HFFc6 (cell line): Measurements from ENCODE around the gene AGXT. TPM values are rescaled to one million over a fixed set of nuclear protein-coding genes. Genes with fewer than 3 reads are reported as not detected.

Experiments
- DNase-seq: peaks from one replicate; pipeline ENCODE4 v3.0.0-alpha.2; 2018
- H3K27ac Mint-ChIP-seq: 2 replicates; pipeline ENCODE4 v1.8.0; 2020; ENCODE audit warnings: mild to moderate bottlenecking, mixed read lengths
- H3K27me3 Mint-ChIP-seq: 2 replicates; pipeline ENCODE4 v1.8.0; 2021; ENCODE audit warnings: mild to moderate bottlenecking, moderate library complexity, mixed read lengths; ENCODE audit not compliant: insufficient read depth
- H3K36me3 Mint-ChIP-seq: 2 replicates; pipeline ENCODE4 v1.8.0; 2021; ENCODE audit warnings: low read depth, mixed read lengths
- H3K4me1 Mint-ChIP-seq: 2 replicates; pipeline ENCODE4 v1.8.0; 2020; ENCODE audit warnings: low read depth, mixed read lengths
- H3K4me3 Mint-ChIP-seq: 2 replicates; pipeline ENCODE4 v1.8.0; 2020; ENCODE audit warnings: mild to moderate bottlenecking, moderate library complexity, mixed read lengths
- H3K9me3 Mint-ChIP-seq: 2 replicates; pipeline ENCODE4 v1.8.0; 2020; ENCODE audit warnings: mild to moderate bottlenecking, mixed read lengths
- CTCF ChIP-seq: fragments of 200-600 bp; sonication (generic); IDR thresholded peaks from 2 replicates; pipeline ENCODE4 v1.5.0; 2021; ENCODE audit warnings: antibody characterized with exemption, mild to moderate bottlenecking
- total RNA-seq, 6 experiments: library from RNA; stranded (reverse); fragmentation: NEBNext Ultra II Directional; extraction: Animal tissue kit (Norgen Biotek cat#: 25700); gene quantifications; 2 replicates in 1 of 6; 3 replicates in 5 of 6; pipeline ENCODE4 v1.2.3, GENCODE V29; 2021

The AGXT gene
- total RNA-seq, 6 experiments from 2014 or later, result not detected

GRCh38 chr2:240858871-240859270 is 9.8 kb upstream of the AGXT start:
- peaks cover 48% of the 10 kb centered on the region for H3K27me3 Mint-ChIP-seq
- no peak for DNase-seq
- no peaks in the 10 kb centered on the region; the same call in 1 of the 2 replicates for H3K9me3 Mint-ChIP-seq
- no peak overlapping the region for H3K27ac Mint-ChIP-seq
- H3K36me3 Mint-ChIP-seq, result no peaks in the 10 kb centered on the region
- no peaks in the 10 kb centered on the region for H3K4me1 Mint-ChIP-seq
- no peak overlapping the region for H3K4me3 Mint-ChIP-seq
- TF ChIP-seq CTCF, result no peak

- Mint-ChIP-seq H3K27me3 (peaks cover 60% of the 10 kb centered on the region), H3K4me3 (no peak overlapping the region), H3K27ac (no peak overlapping the region), H3K4me1 (no peaks in the 10 kb centered on the region), H3K36me3 (no peaks in the 10 kb centered on the region), H3K9me3 (no peaks in the 10 kb centered on the region)
- no peak for DNase-seq
- no peak for TF ChIP-seq CTCF
These were observed 7.1 kb upstream of the AGXT start for GRCh38 chr2:240861547-240861946.

GRCh38 chr2:240864475-240864874 is 4.1 kb upstream of the AGXT start:
- Mint-ChIP-seq H3K4me1 (no peaks in the 10 kb centered on the region), H3K4me3 (no peak overlapping the region), H3K27me3 (peaks cover 61% of the 10 kb centered on the region), H3K9me3 (no peaks in the 10 kb centered on the region), H3K36me3 (no peaks in the 10 kb centered on the region), H3K27ac (no peak overlapping the region)
- no peak for TF ChIP-seq CTCF
- no peak for DNase-seq

GRCh38 chr2:240865391-240865790 is 3.2 kb upstream of the AGXT start:
- Mint-ChIP-seq H3K4me3 (no peak overlapping the region), H3K27ac (no peak overlapping the region), H3K4me1 (no peaks in the 10 kb centered on the region), H3K9me3 (no peaks in the 10 kb centered on the region), H3K27me3 (peaks cover 59% of the 10 kb centered on the region), H3K36me3 (no peaks in the 10 kb centered on the region)
- no peak for TF ChIP-seq CTCF
- DNase-seq, result no peak

GRCh38 chr2:240869109-240869955 is 708 bp downstream of the AGXT start:
- Mint-ChIP-seq H3K27ac (no peak overlapping the region), H3K4me3 (no peak overlapping the region), H3K36me3 (no peaks in the 10 kb centered on the region), H3K27me3 (peaks cover 42% of the 10 kb centered on the region), H3K9me3 (no peaks in the 10 kb centered on the region), H3K4me1 (no peaks in the 10 kb centered on the region)
- no peak for TF ChIP-seq CTCF
- DNase-seq, result no peak
